ENCODE results near the gene ANTXR2. TPM values are rescaled to one million over a fixed set of nuclear protein-coding genes. Genes with fewer than 3 reads are reported as not detected.

ANTXR2 gene
- total and polyA plus RNA-seq, 12 donors: 9.9 to 68.4 (median 49.2) TPM

GRCh38 chr4:80026100-80026499 is 46.9 kb downstream of the ANTXR2 start:
- no peaks in the 10 kb centered on the region for H3K9me3 ChIP-seq
- WGBS, 2 donors: 84 to 86% methylated on average over 4 of the region's 4 CpGs
- intact Hi-C loops (cut with DNase I): no loop called here
- peaks cover 0 to 94% (median 11%) of the 10 kb centered on the region in 9 donors for H3K36me3 ChIP-seq
- TF ChIP-seq, protein P1, sequence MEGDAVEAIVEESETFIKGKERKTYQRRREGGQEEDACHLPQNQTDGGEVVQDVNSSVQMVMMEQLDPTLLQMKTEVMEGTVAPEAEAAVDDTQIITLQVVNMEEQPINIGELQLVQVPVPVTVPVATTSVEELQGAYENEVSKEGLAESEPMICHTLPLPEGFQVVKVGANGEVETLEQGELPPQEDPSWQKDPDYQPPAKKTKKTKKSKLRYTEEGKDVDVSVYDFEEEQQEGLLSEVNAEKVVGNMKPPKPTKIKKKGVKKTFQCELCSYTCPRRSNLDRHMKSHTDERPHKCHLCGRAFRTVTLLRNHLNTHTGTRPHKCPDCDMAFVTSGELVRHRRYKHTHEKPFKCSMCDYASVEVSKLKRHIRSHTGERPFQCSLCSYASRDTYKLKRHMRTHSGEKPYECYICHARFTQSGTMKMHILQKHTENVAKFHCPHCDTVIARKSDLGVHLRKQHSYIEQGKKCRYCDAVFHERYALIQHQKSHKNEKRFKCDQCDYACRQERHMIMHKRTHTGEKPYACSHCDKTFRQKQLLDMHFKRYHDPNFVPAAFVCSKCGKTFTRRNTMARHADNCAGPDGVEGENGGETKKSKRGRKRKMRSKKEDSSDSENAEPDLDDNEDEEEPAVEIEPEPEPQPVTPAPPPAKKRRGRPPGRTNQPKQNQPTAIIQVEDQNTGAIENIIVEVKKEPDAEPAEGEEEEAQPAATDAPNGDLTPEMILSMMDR (IDR thresholded peaks at IDR 0.05): no peak
- peaks cover 0 to 3% (median 0%) of the 10 kb centered on the region in 9 donors for H3K4me1 ChIP-seq
- no peak overlapping the region for H3K4me3 ChIP-seq
- ATAC-seq (no peak), DNase-seq (no peak)
- H3K27ac ChIP-seq: no peak overlapping the region
- no peaks in the 10 kb centered on the region for H3K27me3 ChIP-seq

DNA sequence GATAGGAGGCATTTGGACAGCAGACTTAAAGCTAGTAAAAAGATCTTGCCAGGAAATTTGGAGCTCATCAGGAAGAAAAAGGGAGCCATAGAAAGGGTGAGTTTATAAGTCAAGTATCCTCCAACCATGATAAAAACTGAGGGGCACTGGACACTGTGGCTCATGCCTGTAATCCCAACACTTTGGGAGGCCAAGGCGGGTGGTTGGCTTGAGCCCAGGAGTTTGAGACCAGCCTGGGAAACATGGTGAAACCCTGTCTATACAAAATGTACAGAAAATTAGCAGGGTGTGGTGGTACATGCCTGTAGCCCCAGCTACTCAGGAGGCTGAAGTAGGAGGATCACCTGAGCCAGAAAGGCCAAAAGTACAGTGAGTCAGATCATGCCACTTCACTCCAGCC is 48.7 kb downstream of the ANTXR2 start:
- Histone ChIP-seq H3K36me3 (peaks cover 0 to 90% (median 12%) of the 10 kb centered on the region in 9 donors), H3K27ac (no peak overlapping the region), H3K4me3 (no peak overlapping the region), H3K9me3 (no peaks in the 10 kb centered on the region), H3K4me1 (peaks cover 0 to 3% (median 0%) of the 10 kb centered on the region in 9 donors), H3K27me3 (no peaks in the 10 kb centered on the region)
- 96 to 100% methylated on average over 1 of the region's 1 CpG for WGBS, 2 donors
- TF ChIP-seq, protein P1 (IDR thresholded peaks at IDR 0.05): no peak
- ATAC-seq (no peak), DNase-seq (no peak)
- intact Hi-C loops (cut with DNase I): no loop called here

DNA sequence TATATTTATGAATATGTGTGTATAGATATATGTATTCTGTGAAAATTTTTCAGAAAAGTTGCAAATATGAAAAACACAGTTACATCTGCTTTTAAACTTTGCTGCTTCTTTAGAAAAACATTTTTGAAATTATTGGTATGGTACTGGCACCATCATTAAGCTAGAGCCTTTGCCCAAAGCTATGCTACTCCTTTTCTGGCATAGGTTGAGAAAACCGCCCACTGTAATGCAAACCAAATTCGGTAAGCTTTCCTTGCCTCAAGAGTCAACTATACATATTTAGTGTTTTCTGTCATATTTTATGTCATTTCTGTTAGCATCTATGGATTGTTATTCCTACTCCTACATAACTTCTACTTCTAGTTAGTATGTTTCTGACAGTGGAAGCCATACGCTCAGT is 50.7 kb downstream of the ANTXR2 start:
- Histone ChIP-seq H3K9me3 (no peaks in the 10 kb centered on the region), H3K27me3 (no peaks in the 10 kb centered on the region), H3K36me3 (peaks cover 0 to 90% (median 14%) of the 10 kb centered on the region in 9 donors), H3K4me1 (peaks cover 0 to 15% (median 0%) of the 10 kb centered on the region in 9 donors), H3K27ac (no peak overlapping the region), H3K4me3 (no peak overlapping the region)
- intact Hi-C loops (cut with DNase I): no loop called here
- DNase-seq: no peak
- no peak for ATAC-seq
- WGBS, 2 donors: 93 to 95% methylated on average over 3 of the region's 3 CpGs
- TF ChIP-seq, protein P1 (IDR thresholded peaks at IDR 0.05): no peak

DNA sequence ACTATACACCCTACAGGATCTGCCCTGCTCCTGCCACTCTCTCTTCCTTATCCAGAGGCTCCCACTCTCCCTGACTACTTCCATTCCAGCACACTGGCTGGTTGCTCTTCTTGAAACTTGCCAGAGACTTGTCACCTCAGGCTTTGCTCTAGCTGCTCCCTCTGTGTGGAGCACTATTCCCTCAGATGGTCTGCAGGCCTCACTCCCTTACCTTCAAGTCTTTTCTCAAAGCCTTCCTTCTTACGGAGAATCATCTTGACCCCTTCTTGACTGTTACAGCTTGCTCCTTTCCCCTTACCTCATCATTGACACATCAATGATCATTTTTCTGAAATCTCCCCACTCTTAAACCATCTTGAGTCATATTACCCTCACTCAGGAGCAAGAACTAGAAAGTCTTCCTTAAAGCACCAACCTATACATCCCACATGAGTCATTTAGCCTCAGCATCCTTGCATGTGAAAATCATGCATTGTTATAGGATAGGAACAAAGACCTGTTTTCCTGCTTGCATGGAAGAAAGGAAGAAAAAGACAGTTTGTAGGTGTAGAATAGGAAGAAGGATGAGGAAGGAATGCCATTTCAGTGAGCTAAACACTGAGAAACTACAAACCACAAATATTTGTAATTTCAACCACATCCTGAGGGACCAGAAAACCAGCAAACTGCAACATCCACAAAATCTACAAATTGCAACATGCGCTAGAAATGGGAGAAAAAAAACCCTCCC is 55.7 kb downstream of the ANTXR2 start:
- peaks cover 0 to 37% (median 0%) of the 10 kb centered on the region in 9 donors for H3K4me1 ChIP-seq
- WGBS, 2 donors: 88 to 91% methylated on average over 2 of the region's 2 CpGs
- H3K9me3 ChIP-seq: no peaks in the 10 kb centered on the region
- TF ChIP-seq, protein P1 (IDR thresholded peaks at IDR 0.05): no peak
- no peak overlapping the region for H3K4me3 ChIP-seq
- ATAC-seq (peak in 1 of 8 donors; percentile 48), DNase-seq (no peak)
- peaks cover 0 to 81% (median 8%) of the 10 kb centered on the region in 9 donors for H3K36me3 ChIP-seq
- H3K27me3 ChIP-seq: no peaks in the 10 kb centered on the region
- intact Hi-C loops (cut with DNase I): no loop called here
- peak overlapping the region in 1 of 10 donors; percentile 75 for H3K27ac ChIP-seq

Data from heart right ventricle (tissue), 16 donors.